HG03135 (cell line): ENCODE data around the gene ITGAE.
"Not testable (repeated sequence)": the region's sequence is repeated elsewhere in the genome, so short reads cannot be mapped to it uniquely, and the experiment has no call there.

Experiments used
- ATAC-seq: cut with Tn5 transposase; IDR thresholded peaks from one replicate; pipeline ENCODE4 v1.9.1; 2021; ENCODE audit warnings: mild to moderate bottlenecking, moderate library complexity; ENCODE audit not compliant: unreplicated experiment

ITGAE gene

GRCh38 chr17:3735515-3735914, 65.5 kb downstream of the ITGAE start:
- no peak for ATAC-seq

DNA sequence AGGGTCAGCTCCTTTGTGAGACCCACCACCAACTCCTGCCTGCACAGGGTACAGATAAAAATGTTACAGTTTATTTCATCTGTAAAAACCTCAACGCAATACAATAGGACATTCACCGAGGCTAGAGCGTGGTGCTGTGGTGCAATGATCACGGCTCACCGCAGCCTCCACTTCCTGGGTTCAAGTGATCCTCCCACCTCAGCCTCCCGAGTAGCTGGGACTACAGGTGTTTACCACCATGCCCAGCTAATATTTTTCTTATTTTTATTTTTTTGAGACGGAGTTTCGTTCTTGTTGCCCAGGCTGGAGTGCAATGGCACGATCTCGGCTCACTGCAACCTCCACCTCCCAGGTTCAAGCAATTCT, 66.1 kb downstream of the ITGAE start:
- ATAC-seq: not testable (repeated sequence)

DNA sequence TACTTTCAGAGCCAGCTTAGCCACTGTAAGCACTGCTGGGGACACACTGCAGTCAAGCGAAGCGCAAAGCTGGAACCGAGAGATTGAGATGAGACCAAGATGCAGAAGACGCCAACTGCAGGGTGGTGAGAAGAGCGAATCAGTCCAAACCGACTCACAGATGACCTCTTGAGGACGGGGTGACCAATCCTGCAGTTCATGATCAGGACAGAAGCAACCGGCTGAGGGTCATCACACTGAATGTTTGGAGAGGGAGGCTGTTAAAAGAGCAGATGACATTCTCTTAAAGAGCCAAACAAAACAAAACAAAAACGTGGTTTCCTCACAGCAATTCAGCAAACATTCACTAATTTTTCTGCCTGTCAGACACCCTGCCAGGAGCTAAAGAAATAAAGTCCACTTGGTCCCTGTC, 68.8 kb downstream of the ITGAE start:
- no peak for ATAC-seq

GRCh38 chr17:3730881-3731429, 70.0 kb downstream of the ITGAE start:
- no peak for ATAC-seq

DNA sequence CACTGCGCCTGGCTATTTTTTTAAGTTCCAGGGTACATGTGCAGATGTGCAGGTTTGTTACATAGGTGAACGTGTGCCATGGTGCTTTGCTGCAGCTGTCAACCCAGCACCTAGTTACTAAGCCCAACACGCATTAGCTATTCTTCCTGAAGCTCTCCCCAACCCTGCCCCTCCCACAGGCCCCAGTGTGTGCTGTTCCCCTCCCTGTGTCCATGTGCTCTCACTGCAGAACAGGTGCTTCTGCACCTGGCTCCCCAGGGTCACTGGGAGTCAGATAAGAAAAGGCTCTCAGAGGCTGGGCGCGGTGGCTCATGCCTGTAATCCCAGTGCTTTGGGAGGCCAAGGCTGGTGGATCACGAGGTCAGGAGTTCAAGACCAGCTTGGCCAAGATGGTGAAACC, 71.1 kb downstream of the ITGAE start:
- ATAC-seq: no peak

- ATAC-seq: not testable (repeated sequence)
These were observed 72.9 kb downstream of the ITGAE start for GRCh38 chr17:3728099-3728498.

GRCh38 chr17:3727041-3727440, 73.9 kb downstream of the ITGAE start:
- ATAC-seq: no peak

- no peak for ATAC-seq
These were observed 76.5 kb downstream of the ITGAE start for GRCh38 chr17:3724378-3725077.

DNA sequence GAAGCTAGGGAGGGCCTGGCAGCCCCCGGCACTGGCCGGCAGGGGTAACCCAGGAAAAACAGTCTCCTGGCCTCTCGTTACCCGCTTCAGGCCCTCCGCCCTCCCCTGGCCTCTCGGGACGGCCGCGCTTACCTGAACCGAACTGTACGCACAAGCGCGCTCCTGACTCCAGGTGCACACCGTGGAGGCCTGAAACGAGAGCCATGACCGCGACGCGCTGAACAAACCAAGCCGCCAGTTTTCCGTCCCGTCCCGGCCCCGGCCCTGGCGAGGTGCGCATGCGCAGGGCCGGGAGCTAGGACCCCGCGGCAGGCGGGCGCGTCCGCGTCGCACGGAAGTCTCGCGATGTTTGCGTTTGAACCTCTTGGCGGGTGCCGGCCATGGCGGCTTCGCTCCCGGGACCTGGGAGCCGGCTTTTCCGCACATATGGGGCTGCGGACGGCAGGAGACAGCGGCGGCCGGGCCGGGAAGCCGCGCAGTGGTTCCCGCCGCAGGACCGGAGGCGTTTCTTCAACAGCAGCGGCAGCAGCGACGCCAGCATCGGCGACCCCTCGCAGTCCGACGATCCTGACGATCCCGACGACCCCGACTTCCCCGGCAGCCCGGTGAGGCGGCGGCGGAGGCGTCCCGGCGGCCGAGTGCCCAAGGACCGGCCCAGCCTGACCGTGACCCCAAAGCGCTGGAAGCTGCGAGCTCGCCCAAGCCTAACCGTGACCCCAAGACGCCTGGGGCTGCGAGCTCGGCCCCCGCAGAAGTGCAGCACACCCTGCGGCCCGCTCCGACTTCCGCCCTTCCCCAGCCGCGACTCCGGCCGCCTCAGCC, 77.2 kb downstream of the ITGAE start, which contains the start of gene HASPIN:
Gene HASPIN, plus strand, starts transcription at position 348 of the 822 bp plus-strand sequence. Its CDS starts 33 bp downstream, at position 381.
- ATAC-seq: peak; percentile 86

- no peak for ATAC-seq
These were observed 77.8 kb downstream of the ITGAE start for GRCh38 chr17:3723188-3723555.

- ATAC-seq: no peak
These were observed 78.3 kb downstream of the ITGAE start for GRCh38 chr17:3722716-3723115.

- no peak for ATAC-seq
These were observed 81.7 kb downstream of the ITGAE start for GRCh38 chr17:3719265-3719664.

GRCh38 chr17:3718201-3718600, 82.8 kb downstream of the ITGAE start:
- ATAC-seq: no peak

GRCh38 chr17:3715296-3715695, 85.7 kb downstream of the ITGAE start:
- no peak for ATAC-seq

- ATAC-seq: no peak
These were observed 88.1 kb downstream of the ITGAE start for GRCh38 chr17:3712811-3713463.

GRCh38 chr17:3710951-3711383, 90.0 kb downstream of the ITGAE start:
- ATAC-seq: peak; percentile 89

DNA sequence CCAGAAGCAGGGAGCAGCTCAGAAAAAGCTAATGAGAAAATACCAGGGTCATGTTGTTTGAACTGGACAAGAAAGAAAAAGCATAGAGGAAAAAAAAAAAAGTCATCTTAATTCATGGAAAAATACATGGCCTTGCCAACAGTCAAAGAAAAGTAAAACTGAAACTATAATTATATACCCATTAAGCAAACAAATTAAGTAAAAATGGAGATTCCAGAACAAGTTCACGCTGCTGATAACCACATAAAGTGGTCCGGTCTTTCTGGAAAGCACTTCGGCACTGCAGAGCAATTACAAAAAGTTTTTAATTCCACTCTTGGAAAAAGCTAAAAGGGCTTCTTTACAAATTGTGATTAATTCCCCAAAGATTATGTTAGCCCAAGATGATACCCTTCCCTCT, 92.6 kb downstream of the ITGAE start:
- ATAC-seq: no peak

- ATAC-seq: not testable (repeated sequence)
These were observed 95.3 kb downstream of the ITGAE start for GRCh38 chr17:3705718-3705984.

DNA sequence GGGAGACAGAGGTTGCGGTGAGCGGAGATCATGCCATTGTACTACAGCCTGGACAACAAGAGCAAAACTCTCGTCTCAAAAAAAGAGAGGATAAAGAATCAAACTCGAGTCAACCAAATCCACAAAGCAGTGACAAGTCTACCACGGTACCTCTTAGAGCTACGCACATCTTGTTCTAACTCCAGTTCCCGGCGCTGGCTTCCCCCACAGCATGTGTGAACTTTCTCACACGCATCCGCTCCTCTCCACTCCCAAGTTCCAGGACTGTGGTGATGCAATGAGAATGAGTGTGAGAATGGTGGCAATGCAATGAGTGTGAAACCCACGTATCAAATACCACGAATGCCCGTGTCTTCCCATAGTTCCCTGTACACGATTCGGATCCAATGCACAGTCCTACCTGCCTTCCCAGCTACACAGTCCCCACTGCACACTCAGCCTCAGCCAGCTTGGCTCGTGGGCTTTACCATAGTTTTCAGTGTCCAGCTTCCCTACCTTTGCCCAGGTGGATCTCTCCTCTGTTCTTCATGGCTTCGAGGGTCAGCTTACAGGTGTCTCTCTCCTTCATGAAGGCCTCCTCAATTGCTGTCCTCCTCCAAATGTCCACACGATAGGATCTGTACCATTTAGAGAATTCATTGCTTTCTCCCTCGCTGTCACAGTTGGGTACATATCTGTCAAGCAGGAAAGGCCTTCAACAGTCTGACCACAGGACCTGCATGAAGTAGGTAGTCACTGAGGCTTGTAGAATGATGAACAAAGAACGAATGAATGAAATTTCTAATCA, 95.9 kb downstream of the ITGAE start:
- ATAC-seq: no peak

DNA sequence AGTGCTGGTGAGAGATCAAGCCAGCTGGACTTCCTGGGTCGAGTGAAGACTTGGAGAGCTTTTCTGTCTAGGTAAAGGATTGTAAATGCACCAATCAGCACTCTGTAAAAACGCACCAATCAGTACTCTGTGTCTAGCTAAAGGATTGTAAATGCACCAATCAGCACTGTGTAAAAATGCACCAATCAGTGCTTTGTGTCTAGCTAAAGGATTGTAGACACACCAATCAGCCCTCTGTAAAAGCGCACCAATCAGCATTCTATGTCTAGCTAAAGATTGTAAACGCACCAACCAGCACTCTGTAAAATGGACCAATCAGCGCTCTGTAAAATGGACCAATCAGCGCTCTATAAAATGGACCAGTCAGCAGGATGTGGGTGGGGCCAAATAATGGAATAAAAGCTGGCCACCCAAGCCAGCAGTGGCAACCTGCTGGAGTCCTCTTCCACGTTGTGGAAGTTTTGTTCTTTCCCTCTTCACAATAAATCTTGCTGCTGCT, 98.9 kb downstream of the ITGAE start:
- ATAC-seq: not testable (repeated sequence)

DNA sequence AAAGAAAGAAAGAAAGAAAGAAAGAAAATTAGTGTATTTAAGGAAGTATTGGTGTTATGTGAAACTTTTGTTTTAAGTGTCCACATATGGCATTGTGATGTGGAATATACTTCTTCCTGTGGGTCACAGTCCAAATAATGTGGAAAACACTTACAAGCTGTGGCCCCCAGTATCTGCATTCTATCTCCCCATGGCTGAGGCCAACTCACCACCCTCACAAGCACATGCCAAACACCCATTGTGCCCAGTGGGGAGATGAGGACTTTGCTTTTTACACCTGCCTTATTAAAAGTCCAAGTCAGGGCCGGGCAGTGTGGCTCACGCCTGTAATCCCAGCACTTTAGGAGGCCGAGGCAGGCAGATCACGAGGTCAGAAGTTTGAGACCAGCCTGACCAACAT, 101.0 kb downstream of the ITGAE start:
- ATAC-seq: no peak
